Panc1 (cell line): ENCODE measurements around the gene CBFB. TPM values are rescaled to one million over a fixed set of nuclear protein-coding genes. Genes with fewer than 3 reads are reported as not detected.

Source experiments
- ATAC-seq: fragments of 200-7000 bp; cut with Tn5 transposase; 2 replicates; pipeline ENCODE4 v1.9.1; 2020; ENCODE audit warnings: mild to moderate bottlenecking, moderate library complexity
- BruUV-seq: library from RNA; stranded (reverse); fragments of 400-500 nt; replicated peaks from 2 replicates; lab custom pipeline; 2021; lab: Mats Ljungman, UMichigan
- CTCF ChIA-PET: fragments of 300-600 bp; sonication (Branson Sonifier 250); formaldehyde crosslinking; loops from one replicate; lab custom pipeline; 2022; ENCODE audit warnings: antibody characterized with exemption; lab: Charles Lee
- POLR2A ChIA-PET: fragments of 300-600 bp; sonication (Branson Sonifier 250); formaldehyde crosslinking; loops from one replicate; lab custom pipeline; 2022; ENCODE audit warnings: antibody characterized with exemption; lab: Charles Lee
- DNase-seq: peaks from one replicate; pipeline ENCODE4 v3.0.0-alpha.2; 2010; ENCODE audit warnings: low read depth, low spot score
- H3K27ac ChIP-seq: 2 replicates; pipeline ENCODE4 v1.5.1; 2011; ENCODE audit warnings: mild to moderate bottlenecking, low read length, inconsistent platforms
- H3K27me3 ChIP-seq: fragments of 200-500 bp; sonication (Bioruptor generic); 2 replicates; pipeline ENCODE4 v1.6.0; 2014; ENCODE audit warnings: low read length, inconsistent platforms; ENCODE audit not compliant: control insufficient read depth, insufficient read depth
- H3K36me3 ChIP-seq: fragments of 200-500 bp; sonication (Bioruptor generic); 2 replicates; pipeline ENCODE4 v1.5.1; 2014; ENCODE audit warnings: inconsistent platforms, mild to moderate bottlenecking, low read length, moderate library complexity; ENCODE audit not compliant: control insufficient read depth, insufficient read depth
- H3K4me1 ChIP-seq: 2 replicates; pipeline ENCODE4 v1.5.1; 2011; ENCODE audit warnings: inconsistent platforms, mild to moderate bottlenecking, low read length, moderate library complexity; ENCODE audit not compliant: control insufficient read depth, insufficient read depth
- H3K4me3 ChIP-seq, 2 experiments: 2 replicates each; pipeline ENCODE4 v1.5.1; 2011 to 2012; ENCODE audit warnings: low read depth in 2 of 2, low read length in 2 of 2, mild to moderate bottlenecking in 2 of 2, inconsistent platforms in 1 of 2, moderate library complexity in 1 of 2
- H3K9me3 ChIP-seq: fragments of 200-500 bp; sonication (Bioruptor generic); 2 replicates; pipeline ENCODE4 v1.5.1; 2014; ENCODE audit warnings: low read depth, mild to moderate bottlenecking, inconsistent platforms, low read length, moderate library complexity; ENCODE audit not compliant: control insufficient read depth, insufficient read depth
- POLR2AphosphoS5 ChIP-seq: IDR thresholded peaks from 2 replicates; pipeline ENCODE4 v1.6.1; 2012; ENCODE audit warnings: mild to moderate bottlenecking, low read depth, low read length, moderate library complexity
- REST ChIP-seq, 2 experiments: IDR thresholded peaks; 2 replicates each; pipeline ENCODE4 v1.6.1; 2011 to 2012; ENCODE audit warnings: low read depth in 2 of 2, control low read depth in 1 of 2, low read length in 1 of 2, mild to moderate bottlenecking in 1 of 2, moderate library complexity in 1 of 2; ENCODE audit not compliant: insufficient read depth in 1 of 2
- SIN3A ChIP-seq: IDR thresholded peaks from 2 replicates; pipeline ENCODE4 v1.6.1; 2012; ENCODE audit warnings: low read depth, mild to moderate bottlenecking, low read length, moderate library complexity, borderline replicate concordance; ENCODE audit not compliant: insufficient read depth
- TCF7L2 ChIP-seq: IDR thresholded peaks from 2 replicates; pipeline ENCODE4 v1.6.1; 2011; ENCODE audit warnings: mild to moderate bottlenecking, low read depth, low read length, inconsistent platforms
- in situ Hi-C: cut with HindIII; loops from 2 replicates; pipeline ENCODE4 v1.10.0; 2016; ENCODE audit warnings: low sequenced_read_pairs, low pct_unique_long_range_greater_than_20kb
- intact Hi-C: fragments of 100-400 bp; cut with micrococcal nuclease; formaldehyde crosslinking; loops from one replicate; pipeline ENCODE4 v1.10.0; 2022; ENCODE audit not compliant: unreplicated experiment
- total RNA-seq: library from RNA; stranded (reverse); gene quantifications from one replicate; pipeline ENCODE4 v1.2.1, GENCODE V29; 2021; ENCODE audit not compliant: unreplicated experiment
- TF ChIP-seq, protein P1 (sequence below): fragments of 450-650 bp; IDR thresholded peaks from 2 replicates; pipeline ENCODE4 v1.5.1; 2017; ENCODE audit warnings: mild to moderate bottlenecking

Gene CBFB
- total RNA-seq, 1 experiment from 2014 or later = 66.4 TPM

DNA sequence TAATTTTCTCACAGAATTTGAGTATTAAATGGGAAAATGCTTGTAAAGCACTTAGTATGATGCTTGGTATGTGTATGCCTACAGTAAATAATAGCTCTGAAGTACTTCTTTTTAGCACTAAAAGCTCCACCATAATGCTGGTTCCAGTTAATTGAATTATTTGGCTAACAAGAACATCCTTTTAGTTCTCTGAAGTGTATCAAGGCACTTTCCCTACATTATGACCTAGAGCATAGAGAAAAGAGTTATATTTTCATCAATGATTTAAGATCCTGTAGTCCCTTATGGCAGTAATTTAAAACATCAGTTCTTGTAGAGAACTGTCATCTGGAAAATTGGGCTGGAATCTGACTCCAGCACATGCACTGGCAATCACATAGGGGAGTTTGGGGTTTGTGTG is 58.9 kb downstream of the CBFB start:
- in situ Hi-C loops = no loop called here
- DNase-seq (no peak), ATAC-seq (no peak)
- H3K27me3 ChIP-seq = no peaks in the 10 kb centered on the region
- BruUV-seq = no TSS peak
- no peaks in the 10 kb centered on the region for H3K4me1 ChIP-seq
- no peaks in the 10 kb centered on the region for H3K36me3 ChIP-seq
- no peaks in the 10 kb centered on the region for H3K9me3 ChIP-seq
- POLR2A ChIA-PET = no interaction called here
- no peak overlapping the region for H3K27ac ChIP-seq
- intact Hi-C loops = no loop called here
- no peak overlapping the region for H3K4me3 ChIP-seq
- TF ChIP-seq REST (IDR thresholded peaks at IDR 0.05; ENCODE audit: insufficient read depth in 1 of 2, low read depth in 2 of 2, low read length in 1 of 2) = no peak
- CTCF ChIA-PET = no interaction called here

- in situ Hi-C loops = no loop called here
Observed at GRCh38 chr16:67088551-67088950, 59.6 kb downstream of the CBFB start.

GRCh38 chr16:67089101-67089500 is 60.2 kb downstream of the CBFB start:
- intact Hi-C loops = no loop called here

More at GRCh38 chr16:67088551-67088950, 59.6 kb downstream of the CBFB start:
- POLR2A ChIA-PET = no interaction called here
- BruUV-seq = no TSS peak
- intact Hi-C loops = no loop called here
- CTCF ChIA-PET = no interaction called here
- Histone ChIP-seq H3K4me1 (no peaks in the 10 kb centered on the region), H3K36me3 (no peaks in the 10 kb centered on the region), H3K4me3 (no peak overlapping the region), H3K9me3 (no peaks in the 10 kb centered on the region), H3K27ac (no peak overlapping the region), H3K27me3 (no peaks in the 10 kb centered on the region)
- TF ChIP-seq, protein P1, sequence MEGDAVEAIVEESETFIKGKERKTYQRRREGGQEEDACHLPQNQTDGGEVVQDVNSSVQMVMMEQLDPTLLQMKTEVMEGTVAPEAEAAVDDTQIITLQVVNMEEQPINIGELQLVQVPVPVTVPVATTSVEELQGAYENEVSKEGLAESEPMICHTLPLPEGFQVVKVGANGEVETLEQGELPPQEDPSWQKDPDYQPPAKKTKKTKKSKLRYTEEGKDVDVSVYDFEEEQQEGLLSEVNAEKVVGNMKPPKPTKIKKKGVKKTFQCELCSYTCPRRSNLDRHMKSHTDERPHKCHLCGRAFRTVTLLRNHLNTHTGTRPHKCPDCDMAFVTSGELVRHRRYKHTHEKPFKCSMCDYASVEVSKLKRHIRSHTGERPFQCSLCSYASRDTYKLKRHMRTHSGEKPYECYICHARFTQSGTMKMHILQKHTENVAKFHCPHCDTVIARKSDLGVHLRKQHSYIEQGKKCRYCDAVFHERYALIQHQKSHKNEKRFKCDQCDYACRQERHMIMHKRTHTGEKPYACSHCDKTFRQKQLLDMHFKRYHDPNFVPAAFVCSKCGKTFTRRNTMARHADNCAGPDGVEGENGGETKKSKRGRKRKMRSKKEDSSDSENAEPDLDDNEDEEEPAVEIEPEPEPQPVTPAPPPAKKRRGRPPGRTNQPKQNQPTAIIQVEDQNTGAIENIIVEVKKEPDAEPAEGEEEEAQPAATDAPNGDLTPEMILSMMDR = no peak
- no peak for DNase-seq
- no peak for ATAC-seq

More at GRCh38 chr16:67089101-67089500, 60.2 kb downstream of the CBFB start:
- Histone ChIP-seq H3K9me3 (no peaks in the 10 kb centered on the region), H3K36me3 (no peaks in the 10 kb centered on the region), H3K4me3 (no peak overlapping the region), H3K27me3 (no peaks in the 10 kb centered on the region), H3K4me1 (no peaks in the 10 kb centered on the region), H3K27ac (no peak overlapping the region)
- ChIA-PET CTCF (no interaction called here), POLR2A (no interaction called here)
- no peak for DNase-seq
- no peak for TF ChIP-seq TCF7L2
- no peak for TF ChIP-seq REST (IDR thresholded peaks at IDR 0.05; ENCODE audit: insufficient read depth in 1 of 2, low read depth in 2 of 2, low read length in 1 of 2)
- TF ChIP-seq, protein P1 = no peak
- no peak for TF ChIP-seq POLR2AphosphoS5
- TF ChIP-seq SIN3A = no peak
- in situ Hi-C loops = no loop called here
- no peak for ATAC-seq
- no TSS peak for BruUV-seq
